A549 (cell line): ENCODE data around the gene ATP1B1. TPM values are rescaled to one million over a fixed set of nuclear protein-coding genes. Genes with fewer than 3 reads are reported as not detected.

Source experiments
- ATAC-seq, 2 experiments: fragments of 200-7000 bp in 1 of 2; fragments of >200 bp in 1 of 2; cut with Nextera tagmentation in 1 of 2; cut with Tn5 transposase in 1 of 2; 3 replicates each; pipeline versions ENCODE4 v1.8.0 to v1.9.1; 2018 to 2020; ENCODE audit warnings: mild to moderate bottlenecking in 1 of 2, moderate library complexity in 1 of 2
- CTCF ChIA-PET: fragments of 300-600 bp; sonication (Branson Sonifier 250); formaldehyde crosslinking; extraction: SDS; loops from one replicate; lab custom pipeline; 2021; ENCODE audit warnings: antibody characterized with exemption, inconsistent platforms; lab: Yijun Ruan, JAX
- POLR2A ChIA-PET: fragments of 350-600 bp; formaldehyde crosslinking; extraction: SDS; loops from one replicate; lab custom pipeline; 2021; ENCODE audit warnings: antibody characterized with exemption, inconsistent platforms; lab: Yijun Ruan, JAX
- DNase-seq, 2 experiments: peaks; one replicate each; pipeline versions ENCODE4 v3.0.0 to v3.0.0-alpha.2; 2011 to 2016; ENCODE audit warnings: low read depth in 1 of 2, low spot score in 1 of 2
- FAIRE-seq: peaks from 2 replicates; lab custom pipeline; 2011; peaks lifted over from hg19 to GRCh38; lab: Jason Lieb, UNC
- H3K27ac ChIP-seq, 2 experiments: fragments of >200 bp; sonication (Bioruptor Twin); formaldehyde crosslinking; 3 replicates each; pipeline ENCODE4 v1.5.1; 2016 to 2017
- H3K4me1 ChIP-seq: fragments of >200 bp; sonication (Bioruptor Twin); formaldehyde crosslinking; 3 replicates; pipeline ENCODE4 v1.6.1; 2016
- H3K4me2 ChIP-seq: fragments of >200 bp; sonication (Bioruptor Twin); formaldehyde crosslinking; 3 replicates; pipeline ENCODE4 v1.6.1; 2016
- H3K4me3 ChIP-seq: fragments of >200 bp; sonication (Bioruptor Twin); formaldehyde crosslinking; 3 replicates; pipeline ENCODE4 v1.5.1; 2016
- H3K9me3 ChIP-seq: fragments of >200 bp; sonication (Bioruptor Twin); formaldehyde crosslinking; 3 replicates; pipeline ENCODE4 v1.6.1; 2016
- CBX8 ChIP-seq: fragments of 200-600 bp; sonication (generic); IDR thresholded peaks from 2 replicates; pipeline ENCODE4 v1.6.1; 2016
- CEBPB ChIP-seq, 2 experiments: fragments of >200 bp in 1 of 2; sonication (Bioruptor Twin) in 1 of 2; formaldehyde crosslinking in 1 of 2; IDR thresholded peaks; 2 replicates each; pipeline ENCODE4 v1.6.1; 2012 to 2016
- E2F6 ChIP-seq: IDR thresholded peaks from 2 replicates; pipeline ENCODE4 v1.6.1; 2012; ENCODE audit warnings: low read depth, borderline replicate concordance
- EHMT2 ChIP-seq: fragments of 200-600 bp; sonication (generic); IDR thresholded peaks from 2 replicates; pipeline ENCODE4 v1.6.1; 2016; ENCODE audit warnings: antibody characterized with exemption, low read depth, mild to moderate bottlenecking, moderate library complexity
- EP300 ChIP-seq, 2 experiments: fragments of >200 bp; sonication (Bioruptor Twin); formaldehyde crosslinking; IDR thresholded peaks; 2 replicates in 1 of 2; 3 replicates in 1 of 2; pipeline ENCODE4 v1.6.1; 2016 to 2017
- HDAC2 ChIP-seq: fragments of 200-600 bp; sonication (generic); IDR thresholded peaks from 2 replicates; pipeline ENCODE4 v1.6.1; 2016
- JUN ChIP-seq, 2 experiments: fragments of >200 bp; sonication (Bioruptor Twin); formaldehyde crosslinking; IDR thresholded peaks; 2 replicates in 1 of 2; 3 replicates in 1 of 2; pipeline ENCODE4 v1.6.1; 2016 to 2017
- MAFK ChIP-seq: fragments of 450-650 bp; IDR thresholded peaks from 2 replicates; pipeline ENCODE4 v1.6.1; 2014; ENCODE audit not compliant: partially characterized antibody
- MAX ChIP-seq: IDR thresholded peaks from 2 replicates; pipeline ENCODE4 v1.6.1; 2012
- NFE2L2 ChIP-seq: fragments of 150-350 bp; conservative IDR thresholded peaks from 2 replicates; pipeline ENCODE4 v1.6.1; 2014; ENCODE audit warnings: low read length
- NR3C1 ChIP-seq: fragments of >200 bp; sonication (Bioruptor Twin); formaldehyde crosslinking; IDR thresholded peaks from 3 replicates; pipeline ENCODE4 v1.6.1; 2017
- POLR2AphosphoS2 ChIP-seq: conservative IDR thresholded peaks from 2 replicates; pipeline ENCODE4 v1.6.1; 2012; ENCODE audit warnings: low read length, improper control_type of control experiment, inconsistent platforms
- RAD21 ChIP-seq, 2 experiments: fragments of >200 bp in 1 of 2; sonication (Bioruptor Twin) in 1 of 2; formaldehyde crosslinking in 1 of 2; IDR thresholded peaks in 1 of 2; conservative IDR thresholded peaks in 1 of 2; 2 replicates in 1 of 2; 3 replicates in 1 of 2; pipeline ENCODE4 v1.6.1; 2012 to 2018; ENCODE audit warnings: inconsistent platforms in 1 of 2
- RARB ChIP-seq: fragments of 250-450 bp; sonication (Bioruptor Pico); IDR thresholded peaks from 2 replicates; pipeline ENCODE4 v1.8.0; 2021; ENCODE audit warnings: mild to moderate bottlenecking, moderate library complexity
- SMC3 ChIP-seq: fragments of >200 bp; sonication (Bioruptor Twin); formaldehyde crosslinking; IDR thresholded peaks from 3 replicates; pipeline ENCODE4 v1.6.1; 2018; ENCODE audit warnings: inconsistent platforms
- SREBF2 ChIP-seq: fragments of 450-650 bp; IDR thresholded peaks from 2 replicates; pipeline ENCODE4 v1.6.1; 2014; ENCODE audit warnings: mild to moderate bottlenecking, moderate library complexity
- TFCP2L1 ChIP-seq: fragments of 250-450 bp; sonication (Bioruptor Pico); IDR thresholded peaks from 2 replicates; pipeline ENCODE4 v1.5.0; 2021; ENCODE audit warnings: mild to moderate bottlenecking
- TP53 ChIP-seq: fragments of 250-450 bp; sonication (Bioruptor Pico); IDR thresholded peaks from 2 replicates; pipeline ENCODE4 v1.5.0; 2021; ENCODE audit warnings: mild to moderate bottlenecking, moderate library complexity
- USF2 ChIP-seq: fragments of 450-650 bp; IDR thresholded peaks from 2 replicates; pipeline ENCODE4 v1.6.1; 2014; ENCODE audit warnings: antibody characterized with exemption
- WGBS: methylation state at CpG from one replicate; pipeline ENCODE4 v1.1.6; 2017; ENCODE audit errors: missing lambda C conversion rate; 5-methylcytosine and 5-hydroxymethylcytosine counted together
- polyA plus RNA-seq, 4 experiments: library from polyadenylated mRNA; depleted of rRNA in 3 of 4; stranded (reverse); fragments of >200 nt; fragmentation: RNase III in 1 of 4; extraction: RNeasy Plus Mini Kit Qiagen cat#74134 plus additional on column Dnase treatment in 1 of 4; gene quantifications; 2 replicates in 3 of 4; 3 replicates in 1 of 4; pipeline ENCODE4 v1.2.3, GENCODE V29; 2011 to 2017

Gene ATP1B1
- polyA plus RNA-seq, 2 of the 4 experiments (the other 2 are of a cell fraction) = 303 to 377 TPM

GRCh38 chr1:169103480-169103893 is 3.0 kb upstream of the ATP1B1 start:
- peak overlapping the region; percentile 16 to 98; a peak in 5 of 6 replicates for H3K27ac ChIP-seq
- H3K9me3 ChIP-seq = no peaks in the 10 kb centered on the region
- H3K4me3 ChIP-seq = no peak overlapping the region
- 62% methylated on average over 6 of the region's 6 CpGs for WGBS
- ChIA-PET CTCF (interaction anchor here (0.7 to 2.7 kb wide), 4 partner anchors 11 to 664 kb away, joined by 3 to 14 read pairs (median 4); no protein-coding TSS in a partner anchor), POLR2A (no interaction called here)
- DNase-seq = no peak
- peak overlapping the region; percentile 45 for H3K4me2 ChIP-seq
- TF ChIP-seq TP53 (CRISPR knock-in tag) = no peak
- no peak for TF ChIP-seq HDAC2
- TF ChIP-seq RARB (CRISPR knock-in tag) = no peak
- no peak for TF ChIP-seq CEBPB (IDR thresholded peaks at IDR 0.05)
- no peak for TF ChIP-seq EHMT2
- TF ChIP-seq JUN (IDR thresholded peaks at IDR 0.05) = no peak
- no peak for FAIRE-seq
- ATAC-seq = no peak
- H3K4me1 ChIP-seq = peaks cover 34% of the 10 kb centered on the region

GRCh38 chr1:169105087-169105433 is 1.4 kb upstream of the ATP1B1 start:
- Histone ChIP-seq H3K9me3 (no peaks in the 10 kb centered on the region), H3K4me3 (peak overlapping the region; percentile 92), H3K4me1 (peaks cover 34% of the 10 kb centered on the region), H3K27ac (peak overlapping the region; percentile 96 to 98), H3K4me2 (peak overlapping the region; percentile 68)
- ChIA-PET POLR2A (interaction anchor here (1.0 to 2.5 kb wide), 6 partner anchors 12 to 506 kb away, joined by 3 to 8 read pairs (median 4); no protein-coding TSS in a partner anchor), CTCF (interaction anchor here (1.3 to 3.1 kb wide), 4 partner anchors 14 to 762 kb away, joined by 3 to 17 read pairs (median 10); no protein-coding TSS in a partner anchor)
- no peak for FAIRE-seq
- no peak for DNase-seq
- 65% methylated on average over 6 of the region's 6 CpGs for WGBS
- ATAC-seq = no peak
- TF ChIP-seq POLR2AphosphoS2 (no peak), SREBF2 (no peak), NR3C1 (no peak), NFE2L2 (0 out of 2 replicates have a peak, but pooled peaks have one; percentile 11), RARB (CRISPR knock-in tag) (no peak), MAFK (peak; percentile 56), TFCP2L1 (CRISPR knock-in tag) (no peak), CBX8 (no peak)

GRCh38 chr1:169105434-169106094 is 926 bp upstream of the ATP1B1 start:
- 3% methylated on average over 24 of the region's 47 CpGs for WGBS
- peak; percentile 42 to 62 for ATAC-seq
- POLR2A ChIA-PET = interaction anchor here (0.7 to 2.5 kb wide), 20 partner anchors 8 to 506 kb away, joined by 3 to 9 read pairs (median 3); partner anchors contain the start of genes BLZF1 and NME7
- 0 out of 3 replicates have a peak, but pooled peaks have one; percentile 18 for TF ChIP-seq SMC3
- 0 out of 5 replicates have a peak, but pooled peaks of 1 of the 2 experiments have one; percentile 19 for TF ChIP-seq EP300 (IDR thresholded peaks at IDR 0.05)
- TF ChIP-seq E2F6 = peak; percentile 71
- no peak; a peak in 1 of 5 replicates for TF ChIP-seq RAD21 (conservative IDR thresholded peaks at IDR 0.05 in 1 of 2, IDR thresholded peaks at IDR 0.05 in 1 of 2)
- TF ChIP-seq USF2 = peak; percentile 55; the same call in 1 of the 2 replicates
- peak; percentile 23; the same call in 1 of the 2 replicates for TF ChIP-seq MAX
- CTCF ChIA-PET = interaction anchor here (0.6 to 3.1 kb wide), 5 partner anchors 22 to 762 kb away, joined by 3 to 17 read pairs (median 5); no protein-coding TSS in a partner anchor
- peak; percentile 70 to 85 for DNase-seq
- H3K4me2 ChIP-seq = peak overlapping the region; percentile 68
- peak overlapping the region; percentile 96 to 98 for H3K27ac ChIP-seq
- H3K4me1 ChIP-seq = peaks cover 36% of the 10 kb centered on the region
- peak overlapping the region; percentile 92 for H3K4me3 ChIP-seq
- H3K9me3 ChIP-seq = no peaks in the 10 kb centered on the region
- no peak for FAIRE-seq
